PC-9 (cell line): ENCODE measurements around the gene PTGER2.

Experiments used
- CTCF ChIP-seq: fragments of 200-600 bp; sonication (generic); conservative IDR thresholded peaks from 2 replicates; pipeline ENCODE4 v1.6.1; 2017; ENCODE audit warnings: mixed run types, antibody characterized with exemption, mild to moderate bottlenecking, moderate library complexity
- EZH2 ChIP-seq: fragments of 200-600 bp; sonication (generic); IDR thresholded peaks from 2 replicates; pipeline ENCODE4 v1.8.0; 2017; ENCODE audit warnings: antibody characterized with exemption, low read depth

GRCh38 chr14:52350445-52350844 is 36.3 kb downstream of the PTGER2 start:
- TF ChIP-seq EZH2 (no peak), CTCF (no peak)
